Activated T-cell treated with anti-CD3 and anti-CD28 coated beads, Interleukin-2, amount 50 U/mL, for 72 hours (primary cell): ENCODE measurements around the gene KNTC1. TPM values are rescaled to one million over a fixed set of nuclear protein-coding genes. Genes with fewer than 3 reads are reported as not detected.

Source experiments
- ATAC-seq, 2 donors: fragments of 150-1000 bp; cut with Tn5 transposase; replicated peaks in 1 of 2; 2 replicates each; pipeline ENCODE4 v1.10.0; 2021; ENCODE audit warnings: moderate library complexity in 2 of 2, mild to moderate bottlenecking in 1 of 2
- DNase-seq, 2 donors: peaks; one replicate each; pipeline ENCODE4 v3.0.0; 2021 to 2022; ENCODE audit warnings: mixed read lengths in 1 of 2
- H3K27ac Mint-ChIP-seq: one replicate; pipeline ENCODE4 v1.8.0; 2022; ENCODE audit warnings: mild to moderate bottlenecking, moderate library complexity, mixed read lengths
- H3K27me3 Mint-ChIP-seq: one replicate; pipeline ENCODE4 v1.8.0; 2022; ENCODE audit warnings: low read depth, mixed read lengths
- H3K36me3 Mint-ChIP-seq, 2 donors: one replicate each; pipeline ENCODE4 v1.8.0; 2022; ENCODE audit warnings: mixed read lengths in 2 of 2, mild to moderate bottlenecking in 1 of 2; ENCODE audit not compliant: insufficient read depth in 2 of 2
- H3K4me1 Mint-ChIP-seq: one replicate; pipeline ENCODE4 v1.8.0; 2022; ENCODE audit warnings: low read depth, mixed read lengths
- H3K4me3 Mint-ChIP-seq, 2 donors: one replicate each; pipeline ENCODE4 v1.8.0; 2022; ENCODE audit warnings: mild to moderate bottlenecking in 2 of 2, mixed read lengths in 2 of 2, moderate library complexity in 2 of 2
- H3K9me3 Mint-ChIP-seq, 2 donors: one replicate each; pipeline ENCODE4 v1.8.0; 2022; ENCODE audit warnings: mixed read lengths in 2 of 2
- total RNA-seq, 2 donors: library from RNA; stranded (reverse); gene quantifications; one replicate each; pipeline ENCODE4 v1.2.3, GENCODE V29; 2022

The KNTC1 gene
- total RNA-seq, 2 donors from 2014 or later, result 154 to 186 TPM

- Mint-ChIP-seq H3K27ac (peak overlapping the region; percentile 72), H3K27me3 (no peaks in the 10 kb centered on the region)
Observed at GRCh38 chr12:122516544-122517361, 10.3 kb upstream of the KNTC1 start.

GRCh38 chr12:122517877-122518276, 9.2 kb upstream of the KNTC1 start:
- DNase-seq, result no peak
- Mint-ChIP-seq H3K4me3 (peak overlapping the region in 1 of 2 donors; percentile 6), H3K4me1 (peaks cover 52% of the 10 kb centered on the region), H3K9me3 (no peaks in the 10 kb centered on the region), H3K27me3 (no peaks in the 10 kb centered on the region), H3K27ac (peak overlapping the region; percentile 68), H3K36me3 (peaks cover 19 to 69% of the 10 kb centered on the region in 2 donors)
- peak; percentile 34 to 50 for ATAC-seq

More at GRCh38 chr12:122516544-122517361, 10.3 kb upstream of the KNTC1 start:
- H3K9me3 Mint-ChIP-seq, result no peaks in the 10 kb centered on the region
- peaks cover 43% of the 10 kb centered on the region for H3K4me1 Mint-ChIP-seq
- ATAC-seq (no peak), DNase-seq (no peak)
- H3K4me3 Mint-ChIP-seq, result no peak overlapping the region
- peaks cover 17 to 76% of the 10 kb centered on the region in 2 donors for H3K36me3 Mint-ChIP-seq

DNA sequence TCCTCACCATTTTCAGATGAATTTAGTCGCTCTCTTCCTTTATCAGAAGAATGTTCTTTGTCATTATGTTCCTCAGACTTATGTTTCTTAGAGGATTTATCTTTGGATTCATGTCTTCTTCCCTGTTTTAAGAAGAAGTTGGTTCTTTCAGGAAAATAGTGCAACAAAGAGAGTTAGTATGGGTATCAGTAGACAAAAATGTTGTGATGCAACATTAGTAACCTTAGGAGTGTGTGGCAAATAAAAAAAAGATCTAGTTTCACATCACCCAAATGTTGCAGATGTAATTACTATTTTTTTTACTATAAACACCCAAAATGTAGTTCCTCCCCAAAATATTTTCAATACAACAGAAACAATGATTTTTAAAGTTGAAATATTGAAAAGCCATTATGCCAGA, 8.1 kb upstream of the KNTC1 start:
- DNase-seq (no peak), ATAC-seq (no peak)
- peaks cover 19 to 67% of the 10 kb centered on the region in 2 donors for H3K36me3 Mint-ChIP-seq
- no peaks in the 10 kb centered on the region for H3K9me3 Mint-ChIP-seq
- peak overlapping the region in 1 of 2 donors; percentile 14 for H3K4me3 Mint-ChIP-seq
- H3K27me3 Mint-ChIP-seq, result no peaks in the 10 kb centered on the region
- peaks cover 62% of the 10 kb centered on the region for H3K4me1 Mint-ChIP-seq
- H3K27ac Mint-ChIP-seq, result peak overlapping the region; percentile 92

DNA sequence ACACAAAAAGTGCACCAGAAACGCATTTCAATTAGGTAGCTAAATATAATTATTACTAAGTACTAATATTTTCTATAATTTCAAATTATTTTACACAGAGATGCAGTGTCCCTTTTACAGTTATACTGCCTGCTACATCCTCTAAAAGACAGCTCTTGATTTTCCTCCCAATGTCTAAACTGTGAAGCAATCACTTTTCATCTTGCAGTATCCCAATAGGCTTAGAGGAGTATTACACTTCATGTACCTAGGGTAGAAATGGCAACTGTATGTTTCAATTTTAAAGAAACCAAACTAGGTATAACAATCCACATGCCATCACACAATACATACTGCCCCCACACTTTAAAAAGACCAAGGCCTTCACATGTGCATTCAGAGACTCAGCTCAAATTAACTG, 7.6 kb upstream of the KNTC1 start:
- DNase-seq, result no peak
- ATAC-seq, result no peak
- Mint-ChIP-seq H3K4me3 (peak overlapping the region in 1 of 2 donors; percentile 6), H3K9me3 (no peaks in the 10 kb centered on the region), H3K27ac (peak overlapping the region; percentile 62), H3K4me1 (peaks cover 67% of the 10 kb centered on the region), H3K36me3 (peaks cover 22 to 66% of the 10 kb centered on the region in 2 donors), H3K27me3 (no peaks in the 10 kb centered on the region)

DNA sequence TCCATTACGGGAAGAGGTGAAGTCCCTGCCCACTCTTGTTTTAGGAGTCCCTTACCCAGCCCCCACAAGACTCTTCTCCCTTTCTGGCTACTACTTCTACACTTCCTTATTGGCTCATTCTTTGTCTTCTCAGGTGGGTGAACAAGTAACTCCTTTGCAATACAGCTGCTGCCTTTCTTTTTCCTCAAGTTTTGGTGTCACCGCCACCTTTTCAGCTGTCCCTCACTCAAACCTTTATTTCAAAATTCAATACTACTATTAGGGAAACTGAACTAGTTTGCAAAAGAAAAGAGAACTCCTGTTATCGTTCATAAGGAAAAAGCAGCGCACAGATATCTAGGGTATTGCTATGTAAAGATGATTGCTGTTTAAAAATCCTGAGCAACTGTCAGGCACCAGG, 6.4 kb upstream of the KNTC1 start:
- H3K27ac Mint-ChIP-seq, result peak overlapping the region; percentile 71
- peaks cover 69% of the 10 kb centered on the region for H3K4me1 Mint-ChIP-seq
- peak overlapping the region in 1 of 2 donors; percentile 48 for H3K4me3 Mint-ChIP-seq
- H3K36me3 Mint-ChIP-seq, result peaks cover 24 to 63% of the 10 kb centered on the region in 2 donors
- H3K27me3 Mint-ChIP-seq, result no peaks in the 10 kb centered on the region
- DNase-seq, result no peak
- no peaks in the 10 kb centered on the region for H3K9me3 Mint-ChIP-seq
- no peak for ATAC-seq

- DNase-seq, result no peak
- H3K4me3 Mint-ChIP-seq, result peak overlapping the region in 1 of 2 donors; percentile 99
- H3K9me3 Mint-ChIP-seq, result no peaks in the 10 kb centered on the region
- H3K4me1 Mint-ChIP-seq, result peaks cover 53% of the 10 kb centered on the region
- H3K36me3 Mint-ChIP-seq, result peaks cover 21 to 45% of the 10 kb centered on the region in 2 donors
- no peaks in the 10 kb centered on the region for H3K27me3 Mint-ChIP-seq
- peak overlapping the region; percentile 99 for H3K27ac Mint-ChIP-seq
- ATAC-seq, result no peak
Observed at GRCh38 chr12:122523280-122523679, 3.8 kb upstream of the KNTC1 start.

DNA sequence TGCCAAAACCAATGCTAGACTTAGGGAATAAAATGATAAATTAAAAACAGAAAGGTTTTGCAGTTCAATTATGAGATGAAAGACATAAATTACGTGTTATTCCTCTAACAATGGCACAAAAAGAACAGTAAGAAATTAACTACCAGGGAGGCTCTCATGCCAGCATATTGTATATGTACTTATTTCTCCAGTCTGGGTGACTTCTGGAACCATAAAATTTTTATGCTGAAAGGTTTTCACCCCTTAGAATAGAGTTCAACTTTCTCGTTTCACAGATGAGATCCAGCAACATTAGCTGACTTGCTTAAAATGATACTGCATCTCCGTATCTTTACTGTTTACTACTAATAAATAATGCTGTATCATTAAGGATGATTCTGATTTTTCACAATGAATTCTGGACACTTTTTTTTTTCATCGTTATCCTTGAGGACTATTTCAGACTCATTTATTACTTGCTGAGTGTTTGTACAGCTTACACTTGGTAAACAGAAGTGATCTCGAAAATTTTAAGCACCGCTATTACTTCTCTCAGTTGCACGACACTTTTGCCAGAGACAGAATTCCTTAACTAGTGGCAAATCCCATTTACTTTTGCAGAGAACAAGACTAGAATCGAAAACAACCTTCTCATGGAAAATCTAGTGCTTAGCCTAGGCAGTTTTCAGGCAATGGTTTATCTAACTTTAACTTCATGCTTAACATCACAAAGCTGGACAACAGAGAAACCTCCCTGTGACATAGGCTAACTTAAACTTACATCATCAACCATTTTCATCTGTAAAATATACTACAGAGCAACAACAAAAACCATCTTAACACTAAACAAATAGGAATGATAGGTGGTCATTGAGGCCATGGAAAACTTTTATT, 3.0 kb upstream of the KNTC1 start:
- peak overlapping the region in 1 of 2 donors; percentile 99 for H3K4me3 Mint-ChIP-seq
- no peaks in the 10 kb centered on the region for H3K27me3 Mint-ChIP-seq
- no peak for DNase-seq
- peaks cover 47% of the 10 kb centered on the region for H3K4me1 Mint-ChIP-seq
- no peak for ATAC-seq
- H3K36me3 Mint-ChIP-seq, result peaks cover 16 to 38% of the 10 kb centered on the region in 2 donors
- H3K27ac Mint-ChIP-seq, result peak overlapping the region; percentile 99
- H3K9me3 Mint-ChIP-seq, result no peaks in the 10 kb centered on the region

DNA sequence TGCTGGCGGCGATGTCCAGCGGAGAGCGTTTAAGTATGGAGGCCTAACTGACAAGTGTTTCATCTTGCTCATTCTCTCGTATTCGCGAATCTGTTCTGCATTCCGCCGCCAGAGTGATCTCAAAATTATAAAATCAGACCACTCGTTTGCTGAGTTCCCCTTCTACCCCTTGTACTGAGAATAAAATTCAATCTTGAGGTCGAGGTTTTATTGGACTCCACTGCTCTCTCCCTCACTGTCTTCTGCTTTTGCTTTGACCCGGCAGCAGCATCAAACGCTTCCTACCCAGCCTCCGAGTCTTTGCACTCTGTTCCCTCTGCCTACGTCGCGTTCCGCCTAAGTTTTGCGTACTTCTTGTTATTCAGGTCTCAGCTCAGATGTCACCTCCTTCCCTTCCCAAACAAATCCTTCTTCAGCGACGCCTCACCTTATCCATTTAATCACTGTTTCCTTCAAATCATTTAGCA, 462 bp downstream of the KNTC1 start:
- no peak overlapping the region for H3K27ac Mint-ChIP-seq
- H3K4me1 Mint-ChIP-seq, result peaks cover 18% of the 10 kb centered on the region
- no peak for ATAC-seq
- no peaks in the 10 kb centered on the region for H3K9me3 Mint-ChIP-seq
- H3K4me3 Mint-ChIP-seq, result no peak overlapping the region
- peak; percentile 31 to 34 for DNase-seq
- H3K36me3 Mint-ChIP-seq, result peaks cover 5 to 38% of the 10 kb centered on the region in 2 donors
- no peaks in the 10 kb centered on the region for H3K27me3 Mint-ChIP-seq

DNA sequence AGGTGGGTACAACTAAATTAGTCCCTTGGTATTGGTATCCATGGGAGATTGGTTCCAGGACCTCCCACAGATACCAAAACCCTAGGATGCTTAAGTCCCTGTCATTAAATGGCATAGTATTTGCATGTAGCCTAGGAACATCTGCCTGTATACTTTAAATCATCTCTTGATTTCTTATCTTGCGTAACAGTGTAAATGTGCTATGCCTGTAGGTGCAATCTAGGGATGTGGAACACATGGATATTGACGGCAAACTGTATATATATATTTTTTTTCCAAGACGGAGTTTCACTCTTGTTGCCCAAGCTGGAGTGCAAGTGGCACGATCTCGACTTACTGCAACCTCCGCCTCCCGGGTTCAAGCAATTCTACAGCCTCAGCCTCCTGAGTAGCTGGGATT, 1.5 kb downstream of the KNTC1 start:
- no peak overlapping the region for H3K27ac Mint-ChIP-seq
- H3K27me3 Mint-ChIP-seq, result no peaks in the 10 kb centered on the region
- peaks cover 8 to 40% of the 10 kb centered on the region in 2 donors for H3K36me3 Mint-ChIP-seq
- no peak overlapping the region for H3K4me3 Mint-ChIP-seq
- no peak for ATAC-seq
- DNase-seq, result no peak
- H3K4me1 Mint-ChIP-seq, result peaks cover 10% of the 10 kb centered on the region
- H3K9me3 Mint-ChIP-seq, result no peaks in the 10 kb centered on the region

GRCh38 chr12:122528992-122529391, 1.9 kb downstream of the KNTC1 start:
- H3K36me3 Mint-ChIP-seq, result peaks cover 8 to 40% of the 10 kb centered on the region in 2 donors
- no peaks in the 10 kb centered on the region for H3K9me3 Mint-ChIP-seq
- no peaks in the 10 kb centered on the region for H3K27me3 Mint-ChIP-seq
- peaks cover 6% of the 10 kb centered on the region for H3K4me1 Mint-ChIP-seq
- ATAC-seq (no peak), DNase-seq (no peak)
- H3K4me3 Mint-ChIP-seq, result no peak overlapping the region
- H3K27ac Mint-ChIP-seq, result no peak overlapping the region

DNA sequence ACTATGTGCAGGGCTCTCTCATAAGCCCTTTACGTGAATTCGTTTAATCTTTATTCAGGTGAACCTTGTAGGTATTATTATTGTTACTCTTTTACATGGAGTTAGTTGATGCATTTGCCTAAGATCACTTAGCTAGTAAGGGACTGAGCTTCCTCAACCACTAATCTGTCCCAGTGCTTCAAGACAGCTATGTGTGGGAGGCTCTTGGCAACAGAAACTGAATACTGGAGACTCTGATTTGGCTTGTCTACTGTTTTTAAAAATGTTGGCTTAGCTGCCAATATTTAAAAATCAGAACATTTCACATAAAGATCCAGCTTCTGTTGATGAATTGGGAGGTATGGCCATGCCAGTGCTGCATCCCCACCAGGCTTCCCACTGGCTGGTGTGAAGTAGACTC, 6.8 kb downstream of the KNTC1 start:
- no peaks in the 10 kb centered on the region for H3K4me1 Mint-ChIP-seq
- no peak overlapping the region for H3K27ac Mint-ChIP-seq
- no peaks in the 10 kb centered on the region for H3K9me3 Mint-ChIP-seq
- no peak overlapping the region for H3K4me3 Mint-ChIP-seq
- peaks cover 10 to 39% of the 10 kb centered on the region in 2 donors for H3K36me3 Mint-ChIP-seq
- no peak for DNase-seq
- no peaks in the 10 kb centered on the region for H3K27me3 Mint-ChIP-seq
- no peak for ATAC-seq

GRCh38 chr12:122537021-122537420, 10.0 kb downstream of the KNTC1 start:
- H3K9me3 Mint-ChIP-seq, result no peaks in the 10 kb centered on the region
- H3K4me3 Mint-ChIP-seq, result no peak overlapping the region
- H3K4me1 Mint-ChIP-seq, result no peaks in the 10 kb centered on the region
- DNase-seq (no peak), ATAC-seq (no peak)
- peaks cover 11 to 34% of the 10 kb centered on the region in 2 donors for H3K36me3 Mint-ChIP-seq
- H3K27me3 Mint-ChIP-seq, result no peaks in the 10 kb centered on the region
- no peak overlapping the region for H3K27ac Mint-ChIP-seq

GRCh38 chr12:122538496-122538895, 11.4 kb downstream of the KNTC1 start:
- Mint-ChIP-seq H3K9me3 (no peaks in the 10 kb centered on the region), H3K27me3 (no peaks in the 10 kb centered on the region), H3K4me1 (no peaks in the 10 kb centered on the region), H3K36me3 (peaks cover 14 to 29% of the 10 kb centered on the region in 2 donors), H3K27ac (no peak overlapping the region), H3K4me3 (no peak overlapping the region)
- no peak for DNase-seq
- no peak for ATAC-seq
